ENCODE data around the gene OTUD7B. TPM values are rescaled to one million over a fixed set of nuclear protein-coding genes. Genes with fewer than 3 reads are reported as not detected.

OTUD7B gene
- total and polyA plus RNA-seq, 9 of the 15 experiments (the other 6 are each of a cell fraction or from before 2014, with no cell fraction given) = 0.96 to 18.8 (median 7.4) TPM

DNA sequence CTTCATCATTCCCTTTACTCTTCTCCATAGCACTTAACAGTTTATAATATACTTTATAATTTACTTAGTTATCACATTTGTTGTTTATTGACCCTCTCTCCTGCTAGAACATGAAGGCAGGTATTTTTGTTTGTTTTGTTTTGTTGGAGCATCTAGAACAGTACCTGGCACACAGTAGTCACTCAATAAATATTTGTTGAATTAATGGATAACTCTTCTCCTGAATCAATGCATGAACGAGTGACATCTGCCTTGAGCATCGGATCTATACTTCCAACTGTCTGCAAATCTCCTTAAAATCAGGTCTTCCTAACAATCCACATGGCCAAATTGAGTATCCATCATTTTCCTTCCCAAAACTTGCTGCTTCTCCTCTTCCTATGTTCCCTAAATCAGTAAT lies 38.0 kb downstream of the OTUD7B start:
- Histone ChIP-seq H3K4me2 (ENCODE audit: insufficient read depth, low read length) (no peak overlapping the region), H3K36me3 (ENCODE audit: control insufficient read depth, insufficient read depth, low read length) (peaks cover 73% of the 10 kb centered on the region), H4K20me1 (replicated peaks; ENCODE audit: control insufficient read depth, insufficient read depth, low read length) (no peaks in the 10 kb centered on the region), H3K4me1 (replicated peaks in 1 of 2; ENCODE audit: control insufficient read depth in 2 of 2, insufficient read depth in 2 of 2, low read length in 2 of 2) (no peaks in the 10 kb centered on the region), H2AFZ (ENCODE audit: low read depth, low read length) (no peak overlapping the region), H3K79me2 (ENCODE audit: control insufficient read depth, insufficient read depth, low read length) (no peaks in the 10 kb centered on the region), H3K27ac (ENCODE audit: extremely low read depth, low read depth, low read length) (no peak overlapping the region), H3K9ac (ENCODE audit: insufficient read depth in 1 of 2, low read depth in 2 of 2, low read length in 2 of 2) (no peak overlapping the region), H3K9me3 (replicated peaks; ENCODE audit: control insufficient read depth, insufficient read depth, low read depth, low read length) (no peaks in the 10 kb centered on the region), H3K27me3 (ENCODE audit: control insufficient read depth in 2 of 2, insufficient read depth in 2 of 2, low read length in 2 of 2) (no peaks in the 10 kb centered on the region), H3K4me3 (no peak overlapping the region), H3K9me1 (ENCODE audit: control insufficient read depth, insufficient read depth, low read length) (no peaks in the 10 kb centered on the region)
- 93% methylated on average over 2 of the region's 2 CpGs for WGBS (ENCODE audit: insufficient coverage, low coverage, missing lambda C conversion rate)
- no peak for FAIRE-seq
- ATAC-seq = no peak
- intact Hi-C loops (cut with micrococcal nuclease) (no loop called here), in situ Hi-C loops (cut with MboI) (no loop called here)
- TF ChIP-seq ZNF830 (CRISPR knock-in tag; IDR thresholded peaks at IDR 0.05) (no peak), KAT2B (IDR thresholded peaks at IDR 0.05; ENCODE audit: low read depth, low read length) (no peak), TEAD4 (IDR thresholded peaks at IDR 0.05; ENCODE audit: low read length) (no peak), TEAD4 (CRISPR knock-in tag; IDR thresholded peaks at IDR 0.05; ENCODE audit: borderline replicate concordance) (no peak), MCM2 (IDR thresholded peaks at IDR 0.05; ENCODE audit: low read depth) (no peak), BACH1 (tag; IDR thresholded peaks at IDR 0.05) (no peak), SOX6 (IDR thresholded peaks at IDR 0.05) (no peak)
- TF ChIP-seq, protein P1, sequence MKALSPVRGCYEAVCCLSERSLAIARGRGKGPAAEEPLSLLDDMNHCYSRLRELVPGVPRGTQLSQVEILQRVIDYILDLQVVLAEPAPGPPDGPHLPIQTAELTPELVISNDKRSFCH (CRISPR knock-in tag; IDR thresholded peaks at IDR 0.05) = no peak
- TF ChIP-seq, protein P1 (tag; IDR thresholded peaks at IDR 0.05) = no peak
- TF ChIP-seq, protein P2, sequence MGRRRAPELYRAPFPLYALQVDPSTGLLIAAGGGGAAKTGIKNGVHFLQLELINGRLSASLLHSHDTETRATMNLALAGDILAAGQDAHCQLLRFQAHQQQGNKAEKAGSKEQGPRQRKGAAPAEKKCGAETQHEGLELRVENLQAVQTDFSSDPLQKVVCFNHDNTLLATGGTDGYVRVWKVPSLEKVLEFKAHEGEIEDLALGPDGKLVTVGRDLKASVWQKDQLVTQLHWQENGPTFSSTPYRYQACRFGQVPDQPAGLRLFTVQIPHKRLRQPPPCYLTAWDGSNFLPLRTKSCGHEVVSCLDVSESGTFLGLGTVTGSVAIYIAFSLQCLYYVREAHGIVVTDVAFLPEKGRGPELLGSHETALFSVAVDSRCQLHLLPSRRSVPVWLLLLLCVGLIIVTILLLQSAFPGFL (CRISPR knock-in tag; IDR thresholded peaks at IDR 0.05) = no peak
- CTCF ChIA-PET (ENCODE audit: low intra/inter-chr PET ratio) = no interaction called here
- no peak for DNase-seq (ENCODE audit: extremely low read depth in 1 of 4, low spot score in 3 of 4)
- POLR2A ChIA-PET = interaction anchor here (1.6 kb wide), 1 partner anchor 10 kb away, joined by 3 read pairs; no protein-coding TSS in a partner anchor
- no TSS peak for BruUV-seq (replicated peaks)

All from K562 (cell line).